Activated B cell treated with CpG ODN at 0.5 μM for 24 hours (primary cell): ENCODE data around the gene SLC35G1. TPM values are rescaled to one million over a fixed set of nuclear protein-coding genes. Genes with fewer than 3 reads are reported as not detected.

Source experiments
- ATAC-seq: fragments of 200-7000 bp; cut with Tn5 transposase; one replicate; pipeline ENCODE4 v1.10.0; 2021; ENCODE audit warnings: low read depth, mild to moderate bottlenecking, moderate library complexity
- CTCF ChIA-PET: fragments of 350-600 bp; sonication (Branson Sonifier 250); formaldehyde crosslinking; loops from one replicate; lab custom pipeline; 2021; ENCODE audit warnings: antibody characterized with exemption; lab: Charles Lee
- POLR2A ChIA-PET: fragments of 350-600 bp; sonication (Branson Sonifier 250); formaldehyde crosslinking; loops from one replicate; lab custom pipeline; 2021; ENCODE audit warnings: antibody characterized with exemption; lab: Charles Lee
- DNase-seq: peaks from one replicate; pipeline ENCODE4 v3.0.0; 2022
- H3K27ac Mint-ChIP-seq: one replicate; pipeline ENCODE4 v1.8.0; 2020; ENCODE audit warnings: mixed read lengths
- H3K27me3 Mint-ChIP-seq: one replicate; pipeline ENCODE4 v1.8.0; 2021; ENCODE audit warnings: mixed read lengths
- H3K36me3 Mint-ChIP-seq: one replicate; pipeline ENCODE4 v1.8.0; 2021; ENCODE audit warnings: low read depth, mixed read lengths
- H3K4me1 Mint-ChIP-seq: one replicate; pipeline ENCODE4 v1.8.0; 2021; ENCODE audit warnings: mixed read lengths
- H3K4me3 Mint-ChIP-seq: one replicate; pipeline ENCODE4 v1.8.0; 2020; ENCODE audit warnings: mild to moderate bottlenecking, mixed read lengths
- H3K9me3 Mint-ChIP-seq: one replicate; pipeline ENCODE4 v1.8.0; 2020; ENCODE audit warnings: mixed read lengths
- CTCF ChIP-seq: fragments of 200-600 bp; IDR thresholded peaks from one replicate; pipeline ENCODE4 v1.8.0; 2022; ENCODE audit warnings: antibody characterized with exemption, mild to moderate bottlenecking
- intact Hi-C: fragments of 100-400 bp; cut with micrococcal nuclease; formaldehyde crosslinking; loops from one replicate; pipeline ENCODE4 v1.15.1; 2024
- total RNA-seq: library from RNA; stranded (reverse); gene quantifications from 2 replicates; pipeline ENCODE4 v1.2.3, GENCODE V29; 2022

SLC35G1 gene
- total RNA-seq, 1 donor from 2014 or later = 2.1 TPM

GRCh38 chr10:93947524-93947923 is 53.7 kb downstream of the SLC35G1 start:
- no peak for ATAC-seq
- Mint-ChIP-seq H3K4me1 (no peaks in the 10 kb centered on the region), H3K9me3 (no peaks in the 10 kb centered on the region), H3K4me3 (no peak overlapping the region), H3K27ac (no peak overlapping the region), H3K36me3 (no peaks in the 10 kb centered on the region), H3K27me3 (no peaks in the 10 kb centered on the region)
- no peak for TF ChIP-seq CTCF
- intact Hi-C loops = no loop called here
- ChIA-PET CTCF (no interaction called here), POLR2A (no interaction called here)
- no peak for DNase-seq

- DNase-seq (no peak), ATAC-seq (no peak)
- H3K4me1 Mint-ChIP-seq = no peaks in the 10 kb centered on the region
- no peak overlapping the region for H3K27ac Mint-ChIP-seq
- ChIA-PET CTCF (no interaction called here), POLR2A (no interaction called here)
- intact Hi-C loops = no loop called here
- no peak for TF ChIP-seq CTCF
- no peaks in the 10 kb centered on the region for H3K27me3 Mint-ChIP-seq
- H3K36me3 Mint-ChIP-seq = no peaks in the 10 kb centered on the region
- no peak overlapping the region for H3K4me3 Mint-ChIP-seq
- no peaks in the 10 kb centered on the region for H3K9me3 Mint-ChIP-seq
Measured at GRCh38 chr10:93951905-93952304, 58.1 kb downstream of the SLC35G1 start.

Other genes with a start within 250 kb of the SLC35G1 start
- gene FRA10AC1, start 191.4 kb upstream of the SLC35G1 start, total RNA-seq = 20.3 and 24.8 TPM in 2 replicates
- not detected in 2 replicates for gene LGI1, start 136.0 kb upstream of the SLC35G1 start, total RNA-seq
- gene PLCE1, start 100.0 kb downstream of the SLC35G1 start, total RNA-seq = not detected in 2 replicates